Ovary (tissue), 9 donors: ENCODE measurements around the gene VWA2. TPM values are rescaled to one million over a fixed set of nuclear protein-coding genes. Genes with fewer than 3 reads are reported as not detected.

Source experiments
- DNase-seq, 5 donors: peaks; one replicate each; pipeline ENCODE4 v3.0.0-alpha.2; 2019 to 2020
- H3K27ac ChIP-seq, 2 donors: fragments of 200-600 bp; one replicate each; pipeline versions ENCODE4 v1.5.1 to v1.8.0; 2019 to 2022
- H3K27me3 ChIP-seq: fragments of 200-600 bp; one replicate; pipeline ENCODE4 v1.8.0; 2022
- H3K36me3 ChIP-seq: fragments of 200-600 bp; sonication (generic); one replicate; pipeline ENCODE4 v1.5.1; 2019
- H3K4me1 ChIP-seq: one replicate; pipeline ENCODE4 v1.8.1; 2013; ENCODE audit warnings: mild to moderate bottlenecking, moderate library complexity; ENCODE audit not compliant: insufficient read depth
- H3K4me3 ChIP-seq: fragments of 200-600 bp; sonication (generic); one replicate; pipeline ENCODE4 v1.5.1; 2017
- H3K9me3 ChIP-seq, 2 donors: fragments of 200-600 bp in 1 of 2; sonication (generic) in 1 of 2; one replicate each; pipeline versions ENCODE4 v1.5.1 to v1.8.1; 2013 to 2019; ENCODE audit warnings: mild to moderate bottlenecking in 1 of 2, moderate library complexity in 1 of 2
- CTCF ChIP-seq, 3 donors: fragments of 450-650 bp in 2 of 3; fragments of 200-600 bp in 1 of 3; IDR thresholded peaks; one replicate each; pipeline versions ENCODE4 v1.5.1 to v1.8.0; 2016 to 2022; ENCODE audit warnings: antibody characterized with exemption in 3 of 3, mild to moderate bottlenecking in 1 of 3
- EP300 ChIP-seq: sonication (generic); formaldehyde crosslinking; IDR thresholded peaks from one replicate; pipeline ENCODE4 v1.6.1; 2017; ENCODE audit warnings: antibody characterized with exemption
- POLR2A ChIP-seq: fragments of 450-650 bp; IDR thresholded peaks from one replicate; pipeline ENCODE4 v1.6.1; 2017; ENCODE audit warnings: antibody characterized with exemption, mild to moderate bottlenecking, moderate library complexity
- WGBS, 3 donors: extraction: QIAGEN DNeasy Blood & Tissue Kit in 1 of 3; methylation state at CpG; one replicate each; pipeline versions ENCODE4 v1.1.5 to v1.1.7; 2013 to 2017; 5-methylcytosine and 5-hydroxymethylcytosine counted together
- intact Hi-C, 4 donors: fragments of 100-400 bp; cut with DNase I; formaldehyde crosslinking; loops; one replicate each; pipeline versions ENCODE4 v1.11.0 to v1.15.1; 2022 to 2023
- polyA plus RNA-seq, 2 donors: library from polyadenylated mRNA; stranded (reverse); fragments of 200-250 nt in 1 of 2; fragments of 350-450 nt in 1 of 2; fragmentation: Illumina TruSeq in 1 of 2; extraction: RNeasy Lipid Tissue Mini Kit (QIAGEN cat#74804) in 1 of 2; gene quantifications; one replicate each; pipeline ENCODE4 v1.2.3, GENCODE V29; 2013 to 2014
- total RNA-seq, 7 donors: library from RNA; depleted of rRNA in 2 of 7; stranded (reverse); fragments of >200 nt in 2 of 7; fragmentation: NEBNext Ultra II Directional in 3 of 7; extraction: Animal tissue kit (Norgen Biotek cat#: 25700) in 3 of 7; gene quantifications; one replicate each; pipeline versions ENCODE4 v1.1.0 to v1.2.4, GENCODE V29; 2016 to 2023
- donor health status: DM: no; HTN: no; CAD: no; lungs with moderate emphysema.
- donor health status: DM: no; HTN: no; CAD: no.
- donor health status: Bipolar disorder and iron deficiency.
- donor health status: DM: yes; HTN: yes; CAD: no.
- donor health status: DM: no; HTN: no; CAD: no.
- donor health status: DM: yes; HTN: yes; CAD: no.

VWA2 gene
- total and polyA plus RNA-seq, 9 donors, result 0.04 to 11.1 (median 0.72) TPM; not detected in 2

GRCh38 chr10:114260366-114260765, 21.3 kb downstream of the VWA2 start:
- H3K27ac ChIP-seq, result no peak overlapping the region
- 86 to 94% (median 91%) methylated on average over 5 of the region's 5 CpGs for WGBS, 3 donors

GRCh38 chr10:114261076-114261475, 22.0 kb downstream of the VWA2 start:
- no peaks in the 10 kb centered on the region for H3K9me3 ChIP-seq
- H3K36me3 ChIP-seq, result no peaks in the 10 kb centered on the region
- intact Hi-C loops, result loop anchor here in 1 of 4 donors (10.0 kb wide), 1 partner anchor 86 kb away; the partner anchor contains the start of genes CCDC186 and TDRD1
- H3K4me3 ChIP-seq, result no peak overlapping the region
- 64 to 77% (median 66%) methylated on average over 2 of the region's 2 CpGs for WGBS, 3 donors
- DNase-seq, result no peak
- TF ChIP-seq CTCF (IDR thresholded peaks at IDR 0.05) (no peak), EP300 (no peak), POLR2A (no peak)
- H3K4me1 ChIP-seq, result peaks cover 4% of the 10 kb centered on the region
- no peak overlapping the region for H3K27ac ChIP-seq
- H3K27me3 ChIP-seq, result no peaks in the 10 kb centered on the region

More at GRCh38 chr10:114260366-114260765, 21.3 kb downstream of the VWA2 start:
- TF ChIP-seq EP300 (no peak), POLR2A (no peak), CTCF (IDR thresholded peaks at IDR 0.05) (no peak)
- no peak for DNase-seq
- no peak overlapping the region for H3K4me3 ChIP-seq
- intact Hi-C loops, result loop anchor here in 1 of 4 donors (10.0 kb wide), 1 partner anchor 86 kb away; the partner anchor contains the start of genes CCDC186 and TDRD1
- peaks cover 4% of the 10 kb centered on the region for H3K4me1 ChIP-seq
- H3K36me3 ChIP-seq, result no peaks in the 10 kb centered on the region
- H3K9me3 ChIP-seq, result no peaks in the 10 kb centered on the region
- no peaks in the 10 kb centered on the region for H3K27me3 ChIP-seq

GRCh38 chr10:114262496-114262895, 23.4 kb downstream of the VWA2 start:
- H3K27ac ChIP-seq, result no peak overlapping the region
- 70 to 80% (median 75%) methylated on average over 4 of the region's 4 CpGs for WGBS, 3 donors
- no peaks in the 10 kb centered on the region for H3K27me3 ChIP-seq
- intact Hi-C loops, result loop anchor here in 1 of 4 donors (10.0 kb wide), 1 partner anchor 88 kb away; the partner anchor contains the start of genes CCDC186 and TDRD1
- no peaks in the 10 kb centered on the region for H3K9me3 ChIP-seq
- DNase-seq, result no peak
- H3K4me3 ChIP-seq, result no peak overlapping the region
- TF ChIP-seq CTCF (IDR thresholded peaks at IDR 0.05) (no peak), EP300 (no peak), POLR2A (no peak)
- no peaks in the 10 kb centered on the region for H3K36me3 ChIP-seq
- peaks cover 4% of the 10 kb centered on the region for H3K4me1 ChIP-seq

GRCh38 chr10:114265392-114266053, 26.5 kb downstream of the VWA2 start:
- 32 to 39% (median 35%) methylated on average over 6 of the region's 6 CpGs for WGBS, 3 donors
- peak in 2 of 5 donors; percentile 38 to 62 for DNase-seq
- H3K36me3 ChIP-seq, result no peaks in the 10 kb centered on the region
- intact Hi-C loops, result loop anchor here in 1 of 4 donors (10.0 kb wide), 1 partner anchor 91 kb away; the partner anchor contains the start of genes CCDC186 and TDRD1
- no peaks in the 10 kb centered on the region for H3K27me3 ChIP-seq
- no peaks in the 10 kb centered on the region for H3K4me1 ChIP-seq
- TF ChIP-seq CTCF (IDR thresholded peaks at IDR 0.05) (no peak), EP300 (no peak), POLR2A (no peak)
- H3K27ac ChIP-seq, result no peak overlapping the region
- H3K9me3 ChIP-seq, result no peaks in the 10 kb centered on the region
- H3K4me3 ChIP-seq, result no peak overlapping the region
